RWPE2 (cell line): ENCODE measurements around the gene NGEF.

Experiments
- ATAC-seq: fragments of 200-7000 bp; cut with Tn5 transposase; 3 replicates; pipeline ENCODE4 v1.9.1; 2021; ENCODE audit warnings: low read depth
- DNase-seq: peaks from one replicate; pipeline ENCODE4 v3.0.0-alpha.2; 2020; ENCODE audit warnings: low spot score
- H3K27ac ChIP-seq: fragments of 450-650 bp; 2 replicates; pipeline ENCODE4 v1.5.1; 2017; ENCODE audit warnings: mild to moderate bottlenecking; ENCODE audit not compliant: poor library complexity, severe bottlenecking
- H3K27me3 ChIP-seq: fragments of 250-450 bp; sonication (Bioruptor Pico); 2 replicates; pipeline ENCODE4 v1.5.1; 2021; ENCODE audit warnings: mild to moderate bottlenecking, moderate library complexity; ENCODE audit not compliant: insufficient read depth, poor library complexity, severe bottlenecking
- H3K36me3 ChIP-seq: fragments of 250-450 bp; sonication (Bioruptor Pico); 2 replicates; pipeline ENCODE4 v1.5.1; 2020; ENCODE audit warnings: low read depth, mild to moderate bottlenecking, moderate library complexity
- H3K4me1 ChIP-seq: fragments of 250-450 bp; sonication (Bioruptor Pico); 2 replicates; pipeline ENCODE4 v1.5.1; 2021; ENCODE audit warnings: mild to moderate bottlenecking, moderate library complexity; ENCODE audit not compliant: insufficient read depth, poor library complexity, severe bottlenecking
- H3K4me3 ChIP-seq: fragments of 250-450 bp; sonication (Bioruptor Pico); 2 replicates; pipeline ENCODE4 v1.5.1; 2021; ENCODE audit warnings: mild to moderate bottlenecking, moderate library complexity; ENCODE audit not compliant: severe bottlenecking
- H3K9me3 ChIP-seq: fragments of 250-450 bp; sonication (Bioruptor Pico); 2 replicates; pipeline ENCODE4 v1.5.1; 2021; ENCODE audit warnings: mild to moderate bottlenecking, moderate library complexity; ENCODE audit not compliant: severe bottlenecking
- TF ChIP-seq, protein P1 (sequence below): fragments of 450-650 bp; IDR thresholded peaks from one replicate; pipeline ENCODE4 v1.5.1; 2017; ENCODE audit warnings: mild to moderate bottlenecking, moderate library complexity; ENCODE audit not compliant: poor library complexity, severe bottlenecking

The NGEF gene

DNA sequence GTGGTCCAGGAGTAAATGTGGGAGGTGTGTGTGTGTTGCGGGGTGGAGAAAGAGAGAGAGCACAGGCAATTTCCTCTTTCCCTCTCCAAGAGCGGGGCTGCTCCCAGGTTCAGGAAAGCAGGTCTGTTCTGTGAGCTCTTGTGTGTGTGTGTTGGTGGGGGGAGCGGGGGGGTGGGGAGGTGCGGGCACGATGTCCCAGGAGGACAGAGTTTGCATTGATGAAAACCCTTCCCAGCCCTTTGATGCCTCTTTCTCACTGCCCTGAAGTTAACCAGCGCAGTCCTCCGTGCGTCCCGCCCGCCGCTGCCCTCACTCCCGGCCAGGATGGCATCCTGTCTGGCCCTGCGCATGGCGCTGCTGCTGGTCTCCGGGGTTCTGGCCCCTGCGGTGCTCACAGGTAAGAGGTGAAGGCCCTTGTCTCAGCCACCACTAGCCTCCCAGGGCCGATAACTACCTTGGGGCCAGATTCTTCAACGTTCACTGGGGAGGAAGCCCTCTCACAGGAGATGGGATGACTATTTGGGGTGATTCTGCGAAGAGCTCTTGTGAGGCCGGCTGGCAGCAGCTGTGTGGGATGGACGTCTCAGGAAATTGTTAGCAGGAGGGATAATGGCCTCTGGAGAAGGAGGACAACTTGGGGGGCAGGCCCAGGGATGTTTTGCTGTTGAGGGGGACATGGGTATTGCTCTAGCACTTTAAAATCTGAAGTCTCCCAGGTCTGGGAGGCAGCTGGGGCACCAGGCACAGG, 142.9 kb downstream of the NGEF start, which contains the start of gene SNORC:
TSS of gene SNORC (plus strand) at position 247 of the 748 bp plus-strand sequence. CDS start at position 325, 78 bp downstream.
- no peak within 1 kb of the TSS for H3K4me3 ChIP-seq
- no peaks in the 10 kb centered on the region for H3K4me1 ChIP-seq
- H3K9me3 ChIP-seq: no peaks in the 10 kb centered on the region
- no peak for DNase-seq
- no peaks in the 10 kb centered on the region for H3K27me3 ChIP-seq
- TF ChIP-seq, protein P1, sequence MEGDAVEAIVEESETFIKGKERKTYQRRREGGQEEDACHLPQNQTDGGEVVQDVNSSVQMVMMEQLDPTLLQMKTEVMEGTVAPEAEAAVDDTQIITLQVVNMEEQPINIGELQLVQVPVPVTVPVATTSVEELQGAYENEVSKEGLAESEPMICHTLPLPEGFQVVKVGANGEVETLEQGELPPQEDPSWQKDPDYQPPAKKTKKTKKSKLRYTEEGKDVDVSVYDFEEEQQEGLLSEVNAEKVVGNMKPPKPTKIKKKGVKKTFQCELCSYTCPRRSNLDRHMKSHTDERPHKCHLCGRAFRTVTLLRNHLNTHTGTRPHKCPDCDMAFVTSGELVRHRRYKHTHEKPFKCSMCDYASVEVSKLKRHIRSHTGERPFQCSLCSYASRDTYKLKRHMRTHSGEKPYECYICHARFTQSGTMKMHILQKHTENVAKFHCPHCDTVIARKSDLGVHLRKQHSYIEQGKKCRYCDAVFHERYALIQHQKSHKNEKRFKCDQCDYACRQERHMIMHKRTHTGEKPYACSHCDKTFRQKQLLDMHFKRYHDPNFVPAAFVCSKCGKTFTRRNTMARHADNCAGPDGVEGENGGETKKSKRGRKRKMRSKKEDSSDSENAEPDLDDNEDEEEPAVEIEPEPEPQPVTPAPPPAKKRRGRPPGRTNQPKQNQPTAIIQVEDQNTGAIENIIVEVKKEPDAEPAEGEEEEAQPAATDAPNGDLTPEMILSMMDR: no peak
- no peak for ATAC-seq
- H3K36me3 ChIP-seq: no peaks in the 10 kb centered on the region
- H3K27ac ChIP-seq: no peak within 1 kb of the TSS

DNA sequence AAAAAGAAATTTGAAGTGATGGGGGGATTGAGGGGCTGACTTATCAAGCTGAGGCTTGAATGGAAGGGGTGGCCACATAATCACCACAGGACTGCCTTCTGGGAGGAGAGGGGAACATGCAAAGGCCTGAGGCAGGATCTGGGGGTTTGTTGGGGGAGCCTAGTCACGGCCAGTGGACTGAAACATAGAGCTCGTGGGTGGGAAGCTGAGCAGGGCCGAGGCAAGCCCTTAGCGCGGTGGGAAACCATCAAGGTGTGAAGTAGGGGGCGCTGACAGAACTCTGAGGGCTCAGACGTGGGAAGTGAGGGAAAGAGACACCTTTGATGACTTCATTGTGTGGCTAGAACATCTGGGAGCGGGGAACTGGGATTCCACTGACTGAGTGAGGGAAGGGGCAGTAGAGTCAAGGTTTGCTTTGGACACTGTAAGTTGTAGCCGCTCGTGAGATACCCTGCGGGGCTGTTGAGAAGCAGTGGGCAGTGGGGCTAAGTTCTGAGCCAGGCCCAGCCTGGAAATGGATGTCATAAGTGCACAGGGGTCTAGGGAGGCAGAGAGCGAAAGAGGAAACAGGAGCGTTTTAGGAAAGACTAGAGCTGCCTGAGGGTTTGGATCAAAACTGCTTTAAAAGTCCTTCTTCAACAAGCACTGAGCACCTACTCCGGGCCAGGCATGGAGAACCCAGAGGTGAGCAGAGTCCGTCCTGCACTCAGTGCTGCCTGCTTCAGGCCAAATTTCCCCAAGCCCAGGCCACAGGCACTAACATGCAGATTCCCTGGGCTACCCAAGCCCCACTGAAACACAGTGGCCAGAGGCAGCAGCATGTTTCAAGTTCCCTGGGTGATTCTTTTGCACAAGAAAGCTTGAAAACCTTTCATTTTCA, 143.7 kb downstream of the NGEF start:
- H3K4me1 ChIP-seq: no peaks in the 10 kb centered on the region
- TF ChIP-seq, protein P1: no peak
- H3K36me3 ChIP-seq: no peaks in the 10 kb centered on the region
- ATAC-seq (no peak), DNase-seq (no peak)
- H3K27me3 ChIP-seq: no peaks in the 10 kb centered on the region
- no peaks in the 10 kb centered on the region for H3K9me3 ChIP-seq
- H3K4me3 ChIP-seq: no peak overlapping the region
- H3K27ac ChIP-seq: no peak overlapping the region

DNA sequence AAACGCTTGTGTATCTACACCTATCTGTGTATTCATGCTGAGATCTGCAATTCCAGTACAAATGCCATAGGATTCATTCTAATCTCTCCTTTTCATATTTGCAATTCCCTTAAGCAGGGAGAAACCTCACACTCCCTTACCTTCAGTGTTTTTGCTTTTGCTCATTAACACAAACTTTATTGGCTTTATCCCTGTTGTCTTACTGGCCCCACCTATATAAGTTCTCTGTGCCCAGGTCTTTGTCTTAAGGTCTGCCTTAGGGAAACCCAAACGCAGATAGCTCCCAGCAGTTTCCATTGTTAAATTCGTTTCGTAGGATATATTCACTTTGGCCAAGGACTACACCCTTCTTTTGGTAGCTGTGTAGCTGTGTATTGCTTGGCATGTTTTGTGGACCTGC, 147.0 kb downstream of the NGEF start:
- no peak overlapping the region for H3K4me3 ChIP-seq
- no peaks in the 10 kb centered on the region for H3K36me3 ChIP-seq
- TF ChIP-seq, protein P1: no peak
- H3K27me3 ChIP-seq: no peaks in the 10 kb centered on the region
- no peak overlapping the region for H3K27ac ChIP-seq
- no peaks in the 10 kb centered on the region for H3K4me1 ChIP-seq
- no peaks in the 10 kb centered on the region for H3K9me3 ChIP-seq
- no peak for DNase-seq
- ATAC-seq: no peak

DNA sequence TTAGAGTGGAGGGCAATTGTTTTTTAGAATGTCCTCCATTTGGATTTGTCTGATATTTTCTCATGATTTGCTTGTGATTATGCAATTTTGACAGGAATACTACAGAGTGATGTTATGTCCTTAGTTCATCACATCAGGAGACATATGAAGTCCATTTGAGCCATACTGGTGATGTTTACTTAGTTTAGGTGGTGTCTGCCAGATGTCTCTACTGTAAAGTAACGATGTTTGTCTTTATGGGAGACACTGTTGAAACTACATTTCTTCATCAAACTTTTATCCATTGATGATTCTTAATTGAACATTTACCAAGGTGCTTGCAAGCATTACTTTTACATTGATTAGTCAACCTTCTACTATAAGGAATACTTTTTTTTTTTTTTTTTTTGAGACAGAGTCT, 147.9 kb downstream of the NGEF start:
- TF ChIP-seq, protein P1: no peak
- DNase-seq (no peak), ATAC-seq (no peak)
- H3K4me3 ChIP-seq: no peak overlapping the region
- H3K4me1 ChIP-seq: no peaks in the 10 kb centered on the region
- H3K27me3 ChIP-seq: no peaks in the 10 kb centered on the region
- no peaks in the 10 kb centered on the region for H3K9me3 ChIP-seq
- H3K27ac ChIP-seq: no peak overlapping the region
- no peaks in the 10 kb centered on the region for H3K36me3 ChIP-seq
